Keratinocyte (primary cell): ENCODE data around the gene STK40.

Experiments used
- CTCF ChIP-seq, 3 experiments: IDR thresholded peaks in 1 of 3; conservative IDR thresholded peaks in 1 of 3; optimal IDR thresholded peaks in 1 of 3; 2 replicates in 2 of 3; 3 replicates in 1 of 3; pipeline versions ENCODE3 to v1.5.1; 2011; ENCODE audit warnings: low read length in 3 of 3, mild to moderate bottlenecking in 3 of 3, moderate library complexity in 2 of 3, control low read depth in 1 of 3, inconsistent platforms in 1 of 3; ENCODE audit not compliant: insufficient read depth in 2 of 3; ENCODE audit errors: extremely low read depth in 1 of 3
- EZH2 ChIP-seq: IDR thresholded peaks from one replicate; pipeline ENCODE4 v1.6.1; 2012; ENCODE audit warnings: inconsistent platforms, mild to moderate bottlenecking, low read length, moderate library complexity

DNA sequence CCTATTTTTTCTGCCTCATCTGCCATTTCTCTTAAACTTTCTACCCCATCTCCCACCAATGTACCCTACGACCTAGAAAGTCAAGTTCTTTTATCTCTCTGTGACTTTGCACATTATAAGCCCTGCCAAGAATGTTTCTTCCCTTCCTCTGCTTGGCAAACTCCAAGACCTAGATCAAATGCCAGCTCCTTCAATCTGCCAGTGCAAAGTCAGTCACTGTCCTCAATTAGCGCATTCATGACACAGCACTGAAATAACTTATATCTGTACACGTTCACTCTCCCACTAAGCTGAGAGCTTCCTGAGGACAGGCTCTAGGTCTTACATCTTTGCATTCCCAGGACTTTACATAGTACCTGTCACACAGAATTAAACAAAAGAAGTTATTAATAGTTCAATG is 33.4 kb upstream of the STK40 start:
- TF ChIP-seq CTCF (optimal IDR thresholded peaks at IDR 0.05 in 1 of 3, IDR thresholded peaks at IDR 0.05 in 1 of 3, conservative IDR thresholded peaks at IDR 0.05 in 1 of 3; ENCODE audit: extremely low read depth in 1 of 3, insufficient read depth in 2 of 3, low read length in 3 of 3) (no peak), EZH2 (no peak)
